Sigmoid colon (tissue), 4 donors: ENCODE data around the gene MYO5A.

Experiments
- CTCF ChIP-seq, 4 experiments: fragments of 450-650 bp in 3 of 4; fragments of 200-600 bp in 1 of 4; IDR thresholded peaks; one replicate each; pipeline ENCODE4 v1.5.1; 2016 to 2019; ENCODE audit warnings: antibody characterized with exemption in 4 of 4, mild to moderate bottlenecking in 3 of 4, moderate library complexity in 2 of 4
- POLR2A ChIP-seq, 2 donors: fragments of 450-650 bp; IDR thresholded peaks; one replicate each; pipeline ENCODE4 v1.6.1; 2016; ENCODE audit warnings: antibody characterized with exemption in 2 of 2, mild to moderate bottlenecking in 2 of 2, moderate library complexity in 2 of 2
- POLR2AphosphoS5 ChIP-seq, 4 donors: sonication (generic); formaldehyde crosslinking; IDR thresholded peaks; one replicate each; pipeline ENCODE4 v1.6.1; 2017; ENCODE audit warnings: antibody characterized with exemption in 4 of 4

GRCh38 chr15:52417521-52417920, 111.2 kb downstream of the MYO5A start:
- TF ChIP-seq CTCF (IDR thresholded peaks at IDR 0.05) (no peak), POLR2AphosphoS5 (IDR thresholded peaks at IDR 0.05) (no peak), POLR2A (IDR thresholded peaks at IDR 0.05) (no peak)
